Neural cell (in vitro differentiated cells): ENCODE results near the gene ENOX1.

Experiments used
- CTCF ChIP-seq: fragments of 450-650 bp; IDR thresholded peaks from 2 replicates; pipeline ENCODE4 v1.5.1; 2014; ENCODE audit warnings: antibody characterized with exemption, mild to moderate bottlenecking, moderate library complexity; ENCODE audit not compliant: poor library complexity, severe bottlenecking
- EP300 ChIP-seq: fragments of 450-650 bp; conservative IDR thresholded peaks from 2 replicates; pipeline ENCODE4 v1.6.1; 2014; ENCODE audit warnings: antibody characterized with exemption, mild to moderate bottlenecking, moderate library complexity; ENCODE audit not compliant: poor library complexity, severe bottlenecking
- EZH2 ChIP-seq: fragments of 200-600, 300-800 bp; shearing (Covaris generic), sonication (generic); IDR thresholded peaks from 2 replicates; pipeline ENCODE4 v1.6.1; 2014; ENCODE audit warnings: antibody characterized with exemption, low read length, borderline replicate concordance, mild to moderate bottlenecking; ENCODE audit not compliant: insufficient read depth, poor library complexity, severe bottlenecking
- MXI1 ChIP-seq: fragments of 450-650 bp; conservative IDR thresholded peaks from 2 replicates; pipeline ENCODE4 v1.6.1; 2014; ENCODE audit warnings: antibody characterized with exemption, mild to moderate bottlenecking; ENCODE audit not compliant: poor library complexity, severe bottlenecking
- POLR2AphosphoS5 ChIP-seq: IDR thresholded peaks from 2 replicates; pipeline ENCODE4 v1.6.1; 2012
- RAD21 ChIP-seq: fragments of 450-650 bp; conservative IDR thresholded peaks from 2 replicates; pipeline ENCODE4 v1.6.1; 2014; ENCODE audit warnings: antibody characterized with exemption, mild to moderate bottlenecking, moderate library complexity
- SMC3 ChIP-seq: fragments of 450-650 bp; conservative IDR thresholded peaks from 2 replicates; pipeline ENCODE4 v1.6.1; 2014; ENCODE audit warnings: antibody characterized with exemption, mild to moderate bottlenecking, moderate library complexity; ENCODE audit not compliant: poor library complexity
- TF ChIP-seq, protein P1 (sequence below): IDR thresholded peaks from 2 replicates; pipeline ENCODE4 v1.6.1; 2012; ENCODE audit warnings: borderline replicate concordance

- TF ChIP-seq CTCF (no peak), MXI1 (no peak), EZH2 (no peak), POLR2AphosphoS5 (no peak), EP300 (no peak), RAD21 (no peak), SMC3 (no peak)
- TF ChIP-seq, protein P1, sequence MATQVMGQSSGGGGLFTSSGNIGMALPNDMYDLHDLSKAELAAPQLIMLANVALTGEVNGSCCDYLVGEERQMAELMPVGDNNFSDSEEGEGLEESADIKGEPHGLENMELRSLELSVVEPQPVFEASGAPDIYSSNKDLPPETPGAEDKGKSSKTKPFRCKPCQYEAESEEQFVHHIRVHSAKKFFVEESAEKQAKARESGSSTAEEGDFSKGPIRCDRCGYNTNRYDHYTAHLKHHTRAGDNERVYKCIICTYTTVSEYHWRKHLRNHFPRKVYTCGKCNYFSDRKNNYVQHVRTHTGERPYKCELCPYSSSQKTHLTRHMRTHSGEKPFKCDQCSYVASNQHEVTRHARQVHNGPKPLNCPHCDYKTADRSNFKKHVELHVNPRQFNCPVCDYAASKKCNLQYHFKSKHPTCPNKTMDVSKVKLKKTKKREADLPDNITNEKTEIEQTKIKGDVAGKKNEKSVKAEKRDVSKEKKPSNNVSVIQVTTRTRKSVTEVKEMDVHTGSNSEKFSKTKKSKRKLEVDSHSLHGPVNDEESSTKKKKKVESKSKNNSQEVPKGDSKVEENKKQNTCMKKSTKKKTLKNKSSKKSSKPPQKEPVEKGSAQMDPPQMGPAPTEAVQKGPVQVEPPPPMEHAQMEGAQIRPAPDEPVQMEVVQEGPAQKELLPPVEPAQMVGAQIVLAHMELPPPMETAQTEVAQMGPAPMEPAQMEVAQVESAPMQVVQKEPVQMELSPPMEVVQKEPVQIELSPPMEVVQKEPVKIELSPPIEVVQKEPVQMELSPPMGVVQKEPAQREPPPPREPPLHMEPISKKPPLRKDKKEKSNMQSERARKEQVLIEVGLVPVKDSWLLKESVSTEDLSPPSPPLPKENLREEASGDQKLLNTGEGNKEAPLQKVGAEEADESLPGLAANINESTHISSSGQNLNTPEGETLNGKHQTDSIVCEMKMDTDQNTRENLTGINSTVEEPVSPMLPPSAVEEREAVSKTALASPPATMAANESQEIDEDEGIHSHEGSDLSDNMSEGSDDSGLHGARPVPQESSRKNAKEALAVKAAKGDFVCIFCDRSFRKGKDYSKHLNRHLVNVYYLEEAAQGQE: no peak
Measured at GRCh38 chr13:43370842-43371241, 415.9 kb downstream of the ENOX1 start.
